Karpas-422 (cell line): ENCODE data around the gene NUDT8. TPM values are rescaled to one million over a fixed set of nuclear protein-coding genes. Genes with fewer than 3 reads are reported as not detected.

Experiments used
- DNase-seq: peaks from one replicate; pipeline ENCODE4 v3.0.0-alpha.2; 2015
- H2AFZ ChIP-seq: fragments of 200-600 bp; sonication (generic); 2 replicates; pipeline ENCODE4 v1.6.1; 2014; ENCODE audit warnings: antibody characterized with exemption, low read length, mixed read lengths
- H3K27ac ChIP-seq: fragments of 200-600 bp; sonication (generic); 2 replicates; pipeline ENCODE4 v1.5.1; 2014; ENCODE audit warnings: mild to moderate bottlenecking, low read length, moderate library complexity
- H3K27me3 ChIP-seq: fragments of 200-600 bp; sonication (generic); 2 replicates; pipeline ENCODE4 v1.6.1; 2014; ENCODE audit warnings: low read length, mixed read lengths
- H3K36me3 ChIP-seq: fragments of 200-600 bp; sonication (generic); 2 replicates; pipeline ENCODE4 v1.6.1; 2014; ENCODE audit warnings: low read length, mixed read lengths; ENCODE audit not compliant: insufficient read depth
- H3K4me1 ChIP-seq: fragments of 200-600 bp; sonication (generic); 2 replicates; pipeline ENCODE4 v1.6.1; 2014; ENCODE audit warnings: mild to moderate bottlenecking, low read length, mixed read lengths
- H3K4me2 ChIP-seq: fragments of 200-600 bp; sonication (generic); 2 replicates; pipeline ENCODE4 v1.6.1; 2014; ENCODE audit warnings: low read length, low read depth, mild to moderate bottlenecking; ENCODE audit not compliant: poor library complexity, severe bottlenecking
- H3K4me3 ChIP-seq: fragments of 200-600 bp; sonication (generic); 2 replicates; pipeline ENCODE4 v1.5.1; 2014; ENCODE audit warnings: mild to moderate bottlenecking, antibody characterized with exemption, low read length, mixed read lengths
- H3K79me2 ChIP-seq: fragments of 200-600 bp; sonication (generic); 2 replicates; pipeline ENCODE4 v1.6.1; 2014; ENCODE audit warnings: mild to moderate bottlenecking, low read length, mixed read lengths
- H3K9ac ChIP-seq: fragments of 200-600 bp; sonication (generic); 2 replicates; pipeline ENCODE4 v1.6.0; 2014; ENCODE audit warnings: low read length
- H3K9me2 ChIP-seq: fragments of 200-600 bp; sonication (generic), shearing (Covaris generic); replicated peaks from 2 replicates; pipeline ENCODE4 v1.6.0; 2014; ENCODE audit warnings: mild to moderate bottlenecking, low read length, moderate library complexity; ENCODE audit not compliant: insufficient read depth
- H3K9me3 ChIP-seq: fragments of 300-700, 200-600 bp; sonication (generic); 2 replicates; pipeline ENCODE4 v1.6.1; 2014; ENCODE audit warnings: low read length, mixed read lengths
- H4K20me1 ChIP-seq: fragments of 200-600 bp; sonication (generic); 2 replicates; pipeline ENCODE4 v1.6.1; 2014; ENCODE audit warnings: mild to moderate bottlenecking, antibody characterized with exemption, low read length, low read depth; ENCODE audit not compliant: insufficient read depth
- total RNA-seq: library from RNA; depleted of rRNA; stranded (reverse); fragments of >200 nt; shearing (Covaris generic); gene quantifications from 2 replicates; pipeline ENCODE4 v1.2.3, GENCODE V29; 2014; ENCODE audit warnings: low replicate concordance

NUDT8 gene
- total RNA-seq, 1 experiment from 2014 or later: 10.4 TPM

DNA sequence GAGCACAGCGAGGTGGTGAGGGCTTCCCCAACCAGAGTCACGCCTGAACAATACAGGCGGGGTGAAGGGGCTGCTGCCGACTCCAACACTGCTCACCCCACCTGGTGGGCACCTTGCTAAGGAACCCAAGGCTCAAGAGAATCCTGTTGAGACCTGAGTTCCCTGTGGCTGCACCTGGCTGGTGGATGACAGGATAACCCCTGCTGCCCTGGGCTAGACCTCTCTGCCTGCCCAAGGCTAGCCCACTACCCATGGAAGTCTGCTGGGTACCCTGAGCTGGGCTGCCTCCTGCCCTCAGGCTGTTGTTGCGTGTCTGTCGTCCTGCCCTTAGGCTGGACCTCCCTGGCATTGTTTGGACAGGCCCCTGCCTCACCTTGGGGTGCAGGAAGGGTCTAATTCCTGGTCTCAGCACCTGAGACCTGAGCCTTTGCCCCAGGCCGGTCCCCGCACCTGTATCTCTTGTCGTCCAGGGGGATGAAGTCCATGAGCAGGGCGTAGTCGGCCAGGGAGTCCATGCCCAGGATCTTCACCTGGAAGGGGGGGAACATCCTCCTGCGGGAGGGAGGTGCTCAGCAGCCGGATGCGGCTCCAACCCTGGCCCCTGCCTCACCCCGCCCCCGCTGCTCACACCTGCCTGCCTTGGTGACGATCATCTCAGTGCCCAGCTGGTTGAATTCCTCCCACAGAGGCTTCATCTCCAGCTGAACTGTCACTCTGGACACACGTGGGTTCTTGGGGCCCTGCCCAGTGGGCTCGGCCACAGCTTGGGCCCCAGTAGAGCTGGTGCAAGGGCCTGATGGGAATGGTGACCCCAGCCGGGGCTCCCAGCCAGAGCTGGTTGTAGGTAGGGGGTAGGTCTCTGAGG is 4.9 kb upstream of the NUDT8 start:
- Histone ChIP-seq H4K20me1 (no peaks in the 10 kb centered on the region), H3K4me3 (no peak overlapping the region), H3K9me3 (no peaks in the 10 kb centered on the region), H3K27ac (no peak overlapping the region), H3K27me3 (no peaks in the 10 kb centered on the region), H3K9me2 (no peaks in the 10 kb centered on the region), H3K79me2 (no peaks in the 10 kb centered on the region), H3K9ac (no peak overlapping the region), H3K4me2 (no peak overlapping the region), H2AFZ (no peak overlapping the region), H3K36me3 (no peaks in the 10 kb centered on the region), H3K4me1 (peaks cover 11% of the 10 kb centered on the region)
- no peak for DNase-seq

DNA sequence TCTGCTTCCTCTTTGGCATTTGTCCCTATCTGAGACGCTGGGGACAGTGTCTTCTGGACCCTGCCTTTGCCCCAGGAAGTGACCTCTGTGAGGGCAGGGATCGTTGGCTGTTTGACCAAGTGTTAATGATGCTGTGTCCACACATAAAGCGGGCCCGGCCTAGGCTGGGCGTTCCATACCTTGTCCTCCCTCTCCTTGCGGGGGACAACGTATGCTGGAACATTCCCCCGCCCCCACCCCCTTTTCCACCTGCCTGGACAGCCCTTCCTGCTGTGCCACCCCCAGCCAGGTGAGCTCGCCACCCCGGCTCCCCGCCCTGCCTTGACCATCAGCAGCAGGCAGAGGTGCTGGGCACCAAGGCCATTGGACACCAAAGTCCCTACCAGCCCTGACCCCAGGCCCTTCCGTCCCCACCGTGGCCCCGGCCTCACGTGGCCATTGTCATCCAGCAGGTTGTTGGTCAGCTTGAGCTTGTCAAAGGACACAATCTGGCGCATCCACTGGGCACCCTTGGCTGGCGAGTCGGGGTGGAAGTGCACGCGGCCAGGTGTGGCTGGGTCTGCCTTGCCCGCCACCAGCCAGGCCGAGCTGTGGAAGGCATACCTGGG is 4.1 kb upstream of the NUDT8 start:
- Histone ChIP-seq H3K9me2 (no peaks in the 10 kb centered on the region), H3K4me2 (no peak overlapping the region), H3K27ac (no peak overlapping the region), H3K79me2 (no peaks in the 10 kb centered on the region), H3K36me3 (no peaks in the 10 kb centered on the region), H3K4me3 (no peak overlapping the region), H2AFZ (no peak overlapping the region), H3K9ac (no peak overlapping the region), H4K20me1 (no peaks in the 10 kb centered on the region), H3K9me3 (no peaks in the 10 kb centered on the region), H3K27me3 (no peaks in the 10 kb centered on the region), H3K4me1 (peaks cover 18% of the 10 kb centered on the region)
- no peak for DNase-seq

DNA sequence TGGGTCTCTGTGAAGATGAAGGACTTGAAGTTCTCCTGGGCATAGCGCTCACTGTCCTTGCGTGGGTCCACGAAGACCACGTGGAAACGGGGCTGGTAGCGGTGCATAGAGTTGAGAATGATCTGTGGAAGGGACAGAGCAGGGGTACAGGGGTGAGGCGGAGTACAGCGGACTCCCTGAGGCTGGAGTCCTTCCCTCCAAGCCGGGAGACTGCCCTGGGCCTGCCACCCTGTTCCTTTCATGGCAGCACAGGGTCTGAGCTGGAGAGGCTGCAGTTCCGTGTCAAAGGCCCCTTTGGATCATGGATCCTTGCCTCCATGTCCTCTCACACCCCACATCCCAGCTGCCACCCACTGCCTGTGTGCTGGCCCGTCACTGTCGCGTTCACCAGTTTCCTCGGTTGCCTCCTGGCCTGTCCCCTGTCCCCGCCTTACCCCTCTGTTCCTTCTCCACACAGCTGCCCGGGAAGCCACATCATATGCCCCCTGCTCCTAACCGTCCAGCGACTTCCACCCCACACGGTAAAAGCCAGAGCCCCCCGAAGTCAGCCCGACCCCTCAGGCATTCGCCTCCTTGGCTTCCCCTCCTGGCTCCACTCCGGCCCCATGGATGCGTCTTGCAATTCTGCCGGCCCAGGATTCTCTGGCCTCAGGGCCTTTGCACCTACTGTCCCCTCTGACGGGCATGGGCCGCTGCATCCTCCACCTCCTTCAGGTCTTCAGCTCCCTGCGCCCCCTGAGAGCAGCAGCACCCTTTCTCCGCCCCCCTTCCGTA is 3.4 kb upstream of the NUDT8 start:
- no peak for DNase-seq
- Histone ChIP-seq H3K9me2 (no peaks in the 10 kb centered on the region), H2AFZ (no peak overlapping the region), H3K9me3 (no peaks in the 10 kb centered on the region), H3K79me2 (no peaks in the 10 kb centered on the region), H3K36me3 (no peaks in the 10 kb centered on the region), H4K20me1 (no peaks in the 10 kb centered on the region), H3K4me2 (no peak overlapping the region), H3K9ac (no peak overlapping the region), H3K27me3 (no peaks in the 10 kb centered on the region), H3K27ac (no peak overlapping the region), H3K4me3 (no peak overlapping the region), H3K4me1 (peaks cover 25% of the 10 kb centered on the region)

DNA sequence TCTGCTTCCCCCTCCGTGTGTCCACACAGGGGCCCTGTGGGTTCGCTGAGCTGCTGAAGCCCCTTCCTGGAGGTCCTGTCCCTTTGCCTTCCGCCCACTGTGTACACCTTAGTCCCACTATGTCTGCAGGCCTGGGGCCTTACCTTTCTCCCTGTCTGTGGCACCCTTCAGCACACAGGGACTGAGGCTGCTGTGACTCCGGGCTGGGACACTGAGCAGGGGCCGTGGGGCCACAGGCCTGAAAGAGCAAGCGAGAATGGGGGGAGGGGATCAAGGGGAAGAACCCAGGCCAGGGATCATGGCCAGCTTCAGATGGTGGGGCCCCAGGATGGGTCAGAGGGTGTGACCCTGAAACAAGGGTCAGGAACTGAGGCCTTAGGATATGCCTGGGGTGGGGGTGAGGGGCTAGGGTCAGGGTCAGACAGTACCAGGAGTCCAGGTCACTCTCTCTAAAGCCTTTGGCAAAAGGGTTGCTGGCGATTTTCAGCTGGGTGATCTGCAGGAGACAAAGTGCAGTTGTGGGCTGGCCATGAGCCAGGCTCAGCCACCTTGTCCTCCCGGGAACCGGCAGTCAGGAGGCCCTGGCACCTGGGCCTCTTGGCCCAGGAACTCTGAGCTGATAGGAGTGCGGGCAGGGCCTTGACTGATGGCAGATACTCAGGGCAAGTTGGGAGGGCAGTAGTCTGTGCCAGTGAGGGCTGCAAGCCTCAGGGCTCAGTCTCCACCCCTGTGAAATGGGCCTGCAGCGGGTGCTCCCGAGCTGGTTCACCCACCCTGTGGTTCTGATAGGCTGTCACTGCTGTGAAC is 2.6 kb upstream of the NUDT8 start:
- no peaks in the 10 kb centered on the region for H3K9me2 ChIP-seq
- DNase-seq: no peak

DNA sequence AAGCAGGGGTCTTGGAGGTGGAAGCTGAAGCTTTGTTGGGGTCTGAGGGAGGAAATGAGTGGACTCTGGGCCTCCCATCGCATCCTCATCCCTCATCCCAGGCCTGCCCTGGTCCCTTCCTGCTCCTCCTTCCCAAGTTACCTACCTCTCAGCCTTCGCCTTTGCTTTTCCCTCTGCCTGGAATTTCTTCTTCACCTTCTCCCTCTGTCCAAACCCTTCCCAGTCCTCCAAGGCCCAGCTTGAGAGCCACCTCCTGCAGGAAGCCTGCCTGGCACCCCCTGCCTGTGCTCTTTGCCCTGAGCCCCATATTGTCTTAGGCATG is 2.1 kb upstream of the NUDT8 start:
- Histone ChIP-seq H3K79me2 (no peaks in the 10 kb centered on the region), H3K9me3 (no peaks in the 10 kb centered on the region), H3K36me3 (no peaks in the 10 kb centered on the region; the same call in 1 of the 2 replicates), H2AFZ (no peak overlapping the region), H4K20me1 (no peaks in the 10 kb centered on the region), H3K4me1 (peaks cover 26% of the 10 kb centered on the region), H3K27me3 (no peaks in the 10 kb centered on the region), H3K27ac (no peak overlapping the region), H3K9me2 (no peaks in the 10 kb centered on the region), H3K9ac (no peak overlapping the region), H3K4me2 (no peak overlapping the region), H3K4me3 (no peak overlapping the region)
- DNase-seq: no peak

More for the DNA sequence above, 2.6 kb upstream of the NUDT8 start:
- no peak overlapping the region for H3K9ac ChIP-seq
- no peaks in the 10 kb centered on the region for H3K9me3 ChIP-seq
- no peaks in the 10 kb centered on the region for H4K20me1 ChIP-seq
- H3K4me2 ChIP-seq: no peak overlapping the region
- H3K36me3 ChIP-seq: no peaks in the 10 kb centered on the region
- H2AFZ ChIP-seq: no peak overlapping the region
- H3K27ac ChIP-seq: no peak overlapping the region
- no peak overlapping the region for H3K4me3 ChIP-seq
- no peaks in the 10 kb centered on the region for H3K79me2 ChIP-seq
- peaks cover 26% of the 10 kb centered on the region for H3K4me1 ChIP-seq
- no peaks in the 10 kb centered on the region for H3K27me3 ChIP-seq

DNA sequence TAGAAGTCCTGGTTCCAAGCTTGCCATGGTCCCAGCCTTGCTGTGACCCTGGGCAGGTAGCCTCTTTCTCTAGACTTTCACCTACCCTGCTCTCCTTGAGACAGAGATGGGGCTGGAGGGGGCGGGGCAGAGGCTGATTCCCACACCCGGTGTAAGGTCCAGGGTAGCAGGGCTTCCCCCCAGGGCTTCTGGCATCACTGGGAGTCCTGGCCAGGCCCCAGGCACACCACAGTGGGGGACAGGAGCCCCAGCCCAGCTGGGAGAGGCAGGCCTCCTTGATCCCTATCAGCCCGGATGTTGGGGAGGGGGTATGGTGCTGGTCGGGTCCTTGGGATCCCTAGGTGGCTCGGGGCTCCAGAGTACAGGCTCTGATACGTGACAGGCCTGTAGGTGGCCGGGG is 1.7 kb upstream of the NUDT8 start:
- no peak for DNase-seq
- H3K4me1 ChIP-seq: peaks cover 26% of the 10 kb centered on the region
- peak overlapping the region; percentile 80; the same call in 1 of the 2 replicates for H3K9ac ChIP-seq
- H4K20me1 ChIP-seq: no peaks in the 10 kb centered on the region
- peak overlapping the region; percentile 78 for H3K4me2 ChIP-seq
- H3K9me3 ChIP-seq: no peaks in the 10 kb centered on the region
- H3K36me3 ChIP-seq: no peaks in the 10 kb centered on the region; the same call in 1 of the 2 replicates
- H3K27me3 ChIP-seq: no peaks in the 10 kb centered on the region
- peak overlapping the region; percentile 80; the same call in 1 of the 2 replicates for H3K4me3 ChIP-seq
- H3K9me2 ChIP-seq: no peaks in the 10 kb centered on the region
- H3K27ac ChIP-seq: no peak overlapping the region
- H3K79me2 ChIP-seq: no peaks in the 10 kb centered on the region
- H2AFZ ChIP-seq: no peak overlapping the region

DNA sequence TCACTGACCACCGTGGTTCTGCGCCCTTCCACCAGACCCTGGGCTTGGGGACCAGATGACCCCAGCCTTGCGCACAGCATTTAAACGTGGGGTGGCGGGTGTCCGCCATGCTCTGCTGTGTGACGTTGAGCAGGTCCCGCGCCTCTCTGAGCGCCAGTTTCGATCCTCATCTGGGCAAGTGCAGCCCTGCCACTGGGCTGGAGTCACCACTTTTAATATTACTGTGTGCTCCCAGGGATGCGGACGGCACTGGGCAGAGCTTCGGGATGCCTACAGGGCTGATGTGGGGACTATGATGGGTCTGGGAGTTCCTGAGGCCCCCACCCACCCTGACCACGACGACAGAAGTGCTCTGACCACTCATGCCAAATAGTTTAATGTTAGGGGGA is 1.2 kb upstream of the NUDT8 start:
- H3K4me2 ChIP-seq: peak overlapping the region; percentile 78
- peaks cover 26% of the 10 kb centered on the region for H3K4me1 ChIP-seq
- peak overlapping the region; percentile 80 for H3K4me3 ChIP-seq
- no peak for DNase-seq
- no peaks in the 10 kb centered on the region for H3K79me2 ChIP-seq
- H3K9me3 ChIP-seq: no peaks in the 10 kb centered on the region
- no peak overlapping the region for H3K27ac ChIP-seq
- no peaks in the 10 kb centered on the region; the same call in 1 of the 2 replicates for H3K36me3 ChIP-seq
- no peaks in the 10 kb centered on the region for H3K9me2 ChIP-seq
- no peak overlapping the region for H2AFZ ChIP-seq
- no peaks in the 10 kb centered on the region for H3K27me3 ChIP-seq
- H4K20me1 ChIP-seq: no peaks in the 10 kb centered on the region
- peak overlapping the region; percentile 80 for H3K9ac ChIP-seq
